Fibroblast of lung (primary cell): ENCODE results near the gene ETFA.

Experiments used
- EZH2 ChIP-seq: IDR thresholded peaks from 2 replicates; pipeline ENCODE4 v1.5.1; 2012; ENCODE audit warnings: low read length, control low read depth, mild to moderate bottlenecking; ENCODE audit errors: missing control alignments
- TF ChIP-seq, protein P1 (sequence below), 2 donors: IDR thresholded peaks in 1 of 2; conservative IDR thresholded peaks in 1 of 2; 1 replicate in 1 of 2; 2 replicates in 1 of 2; pipeline ENCODE4 v1.5.1; 2011 to 2012; ENCODE audit warnings: low read length in 2 of 2, control low read depth in 1 of 2, inconsistent platforms in 1 of 2, low read depth in 1 of 2, mild to moderate bottlenecking in 1 of 2

DNA sequence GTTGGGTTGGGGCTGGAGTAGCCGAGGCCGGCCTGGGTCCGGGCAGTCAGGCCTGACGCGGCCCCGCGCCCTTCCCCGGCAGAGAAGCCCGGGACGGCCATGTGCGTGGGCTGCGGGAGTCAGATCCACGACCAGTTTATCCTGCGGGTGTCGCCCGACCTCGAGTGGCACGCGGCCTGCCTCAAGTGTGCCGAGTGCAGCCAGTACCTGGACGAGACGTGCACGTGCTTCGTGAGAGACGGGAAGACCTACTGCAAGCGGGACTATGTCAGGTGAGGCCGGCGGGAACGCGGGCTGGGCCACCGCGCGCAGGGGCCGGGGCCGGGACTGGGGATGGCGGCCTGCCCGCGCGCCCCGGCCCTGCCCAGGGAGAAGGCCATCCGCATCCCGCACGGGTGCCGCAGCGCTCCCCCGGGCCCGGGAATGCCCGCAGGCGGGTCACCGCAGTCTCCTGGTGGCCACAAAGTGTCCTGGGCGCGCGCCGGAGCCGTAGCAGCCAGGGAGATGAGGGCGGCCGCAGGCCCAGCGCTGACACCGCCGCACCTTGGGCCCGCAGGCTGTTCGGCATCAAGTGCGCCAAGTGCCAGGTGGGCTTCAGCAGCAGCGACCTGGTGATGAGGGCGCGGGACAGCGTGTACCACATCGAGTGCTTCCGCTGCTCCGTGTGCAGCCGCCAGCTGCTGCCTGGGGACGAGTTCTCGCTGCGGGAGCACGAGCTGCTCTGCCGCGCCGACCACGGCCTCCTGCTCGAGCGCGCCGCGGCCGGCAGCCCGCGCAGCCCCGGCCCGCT is 26.6 kb upstream of the ETFA start:
- TF ChIP-seq, protein P1, sequence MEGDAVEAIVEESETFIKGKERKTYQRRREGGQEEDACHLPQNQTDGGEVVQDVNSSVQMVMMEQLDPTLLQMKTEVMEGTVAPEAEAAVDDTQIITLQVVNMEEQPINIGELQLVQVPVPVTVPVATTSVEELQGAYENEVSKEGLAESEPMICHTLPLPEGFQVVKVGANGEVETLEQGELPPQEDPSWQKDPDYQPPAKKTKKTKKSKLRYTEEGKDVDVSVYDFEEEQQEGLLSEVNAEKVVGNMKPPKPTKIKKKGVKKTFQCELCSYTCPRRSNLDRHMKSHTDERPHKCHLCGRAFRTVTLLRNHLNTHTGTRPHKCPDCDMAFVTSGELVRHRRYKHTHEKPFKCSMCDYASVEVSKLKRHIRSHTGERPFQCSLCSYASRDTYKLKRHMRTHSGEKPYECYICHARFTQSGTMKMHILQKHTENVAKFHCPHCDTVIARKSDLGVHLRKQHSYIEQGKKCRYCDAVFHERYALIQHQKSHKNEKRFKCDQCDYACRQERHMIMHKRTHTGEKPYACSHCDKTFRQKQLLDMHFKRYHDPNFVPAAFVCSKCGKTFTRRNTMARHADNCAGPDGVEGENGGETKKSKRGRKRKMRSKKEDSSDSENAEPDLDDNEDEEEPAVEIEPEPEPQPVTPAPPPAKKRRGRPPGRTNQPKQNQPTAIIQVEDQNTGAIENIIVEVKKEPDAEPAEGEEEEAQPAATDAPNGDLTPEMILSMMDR (conservative IDR thresholded peaks at IDR 0.05 in 1 of 2, IDR thresholded peaks at IDR 0.05 in 1 of 2; ENCODE audit: low read depth in 1 of 2, low read length in 2 of 2): no peak
- TF ChIP-seq EZH2: peak; percentile 98
